Urothelium cell line (cell line): ENCODE data around the gene AHNAK2.

ENCODE experiments used
- DNase-seq: peaks from one replicate; pipeline ENCODE4 v3.0.0; 2011; ENCODE audit warnings: low spot score, mixed read lengths
- FAIRE-seq: peaks from 2 replicates; lab custom pipeline; 2011; peaks lifted over from hg19 to GRCh38; lab: Jason Lieb, UNC

Gene AHNAK2

GRCh38 chr14:104986487-104987164 lies 8.5 kb upstream of the AHNAK2 start:
- FAIRE-seq (no peak), DNase-seq (no peak)

- FAIRE-seq (peak; percentile 91), DNase-seq (peak; percentile 92)
Measured at GRCh38 chr14:104985675-104986486, 7.7 kb upstream of the AHNAK2 start, which contains the start of gene CLBA1. Gene CLBA1, plus strand, starts transcription at chr14:104985788. Its CDS starts 644 bp downstream, at chr14:104986432.

- DNase-seq (no peak), FAIRE-seq (no peak)
Measured at GRCh38 chr14:104984056-104984894, 6.1 kb upstream of the AHNAK2 start.

GRCh38 chr14:104983231-104983721 lies 5.1 kb upstream of the AHNAK2 start:
- DNase-seq: no peak
- FAIRE-seq: no peak

- FAIRE-seq (no peak), DNase-seq (no peak)
Measured at GRCh38 chr14:104982548-104983230, 4.5 kb upstream of the AHNAK2 start.

- FAIRE-seq (no peak), DNase-seq (no peak)
Measured at GRCh38 chr14:104981699-104982541, 3.7 kb upstream of the AHNAK2 start.

GRCh38 chr14:104980611-104981531 lies 2.7 kb upstream of the AHNAK2 start:
- FAIRE-seq (no peak), DNase-seq (no peak)

- DNase-seq (peak; percentile 65), FAIRE-seq (peak; percentile 98)
Measured at GRCh38 chr14:104979758-104980610, 1.8 kb upstream of the AHNAK2 start.

GRCh38 chr14:104978746-104979691 lies 845 bp upstream of the AHNAK2 start:
- no peak for FAIRE-seq
- no peak for DNase-seq

GRCh38 chr14:104977008-104977680 lies 1.0 kb downstream of the AHNAK2 start:
- FAIRE-seq (no peak), DNase-seq (no peak)

- DNase-seq: peak; percentile 51
- FAIRE-seq: no peak
Measured at GRCh38 chr14:104976198-104977007, 1.8 kb downstream of the AHNAK2 start.

- no peak for FAIRE-seq
- no peak for DNase-seq
Measured at GRCh38 chr14:104975481-104976197, 2.5 kb downstream of the AHNAK2 start.

GRCh38 chr14:104974665-104975390 lies 3.3 kb downstream of the AHNAK2 start:
- FAIRE-seq: no peak
- DNase-seq: no peak

GRCh38 chr14:104974146-104974541 lies 4.0 kb downstream of the AHNAK2 start:
- no peak for FAIRE-seq
- DNase-seq: no peak
